Measurements from ENCODE around the gene KCNAB2.

DNA sequence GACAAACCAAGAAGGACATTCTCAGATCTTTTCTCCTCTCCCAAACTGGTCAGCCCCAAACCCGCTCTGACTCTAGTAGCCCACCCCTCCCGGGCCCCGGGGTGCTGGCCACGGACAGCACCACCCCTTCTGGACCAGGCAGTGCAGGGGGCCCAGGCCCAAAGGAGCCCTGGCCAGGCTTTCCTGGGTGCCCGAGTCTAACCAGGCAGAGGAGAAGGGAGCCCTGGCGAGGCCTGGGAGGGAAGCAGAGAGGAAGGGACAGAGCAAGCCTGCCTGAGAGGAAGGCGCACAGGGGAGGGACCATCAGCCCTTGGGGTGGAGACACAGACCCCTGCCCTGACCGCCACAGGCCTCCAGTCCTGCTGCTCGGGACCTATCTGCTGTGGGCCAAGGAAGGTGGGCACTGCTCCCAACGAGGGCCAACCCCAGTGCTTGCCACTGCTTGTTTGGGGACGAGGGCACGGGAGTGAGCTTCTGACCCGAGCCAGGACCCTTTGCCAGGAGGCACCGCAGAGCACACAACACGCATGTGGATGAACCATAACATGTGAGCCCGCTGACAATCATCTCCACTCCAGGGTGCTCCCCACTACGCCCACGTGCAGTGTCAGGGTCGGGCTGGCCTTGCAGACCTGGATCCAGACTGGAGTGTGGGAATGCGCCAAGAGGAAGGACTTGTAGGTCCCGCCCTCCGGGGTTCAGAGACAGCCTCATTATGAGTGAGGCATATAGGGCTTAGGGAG is 57.6 kb downstream of the KCNAB2 start:
- TF ChIP-seq, protein P1, sequence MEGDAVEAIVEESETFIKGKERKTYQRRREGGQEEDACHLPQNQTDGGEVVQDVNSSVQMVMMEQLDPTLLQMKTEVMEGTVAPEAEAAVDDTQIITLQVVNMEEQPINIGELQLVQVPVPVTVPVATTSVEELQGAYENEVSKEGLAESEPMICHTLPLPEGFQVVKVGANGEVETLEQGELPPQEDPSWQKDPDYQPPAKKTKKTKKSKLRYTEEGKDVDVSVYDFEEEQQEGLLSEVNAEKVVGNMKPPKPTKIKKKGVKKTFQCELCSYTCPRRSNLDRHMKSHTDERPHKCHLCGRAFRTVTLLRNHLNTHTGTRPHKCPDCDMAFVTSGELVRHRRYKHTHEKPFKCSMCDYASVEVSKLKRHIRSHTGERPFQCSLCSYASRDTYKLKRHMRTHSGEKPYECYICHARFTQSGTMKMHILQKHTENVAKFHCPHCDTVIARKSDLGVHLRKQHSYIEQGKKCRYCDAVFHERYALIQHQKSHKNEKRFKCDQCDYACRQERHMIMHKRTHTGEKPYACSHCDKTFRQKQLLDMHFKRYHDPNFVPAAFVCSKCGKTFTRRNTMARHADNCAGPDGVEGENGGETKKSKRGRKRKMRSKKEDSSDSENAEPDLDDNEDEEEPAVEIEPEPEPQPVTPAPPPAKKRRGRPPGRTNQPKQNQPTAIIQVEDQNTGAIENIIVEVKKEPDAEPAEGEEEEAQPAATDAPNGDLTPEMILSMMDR (IDR thresholded peaks at IDR 0.05; ENCODE audit: insufficient read depth, low read depth, low read length): no peak
- no peak for TF ChIP-seq EZH2 (IDR thresholded peaks at IDR 0.05; ENCODE audit: insufficient read depth, low read length)

Data from astrocyte (in vitro differentiated cells and primary cell).